Right hindlimb (tissue), 1 donor: ENCODE results near the gene GNG8.

Source experiments
- DNase-seq: peaks from one replicate; pipeline ENCODE4 v3.0.0-alpha.2; 2018

Gene GNG8

GRCh38 chr19:46616631-46617322 is 19.2 kb downstream of the GNG8 start:
- DNase-seq: peak; percentile 60

- DNase-seq: no peak
Observed at GRCh38 chr19:46615966-46616365, 20.0 kb downstream of the GNG8 start.

- DNase-seq: peak; percentile 86
Observed at GRCh38 chr19:46614114-46614722, 21.8 kb downstream of the GNG8 start.

GRCh38 chr19:46613525-46613924 is 22.5 kb downstream of the GNG8 start:
- DNase-seq: peak; percentile 18

- DNase-seq: peak; percentile 15
Observed at GRCh38 chr19:46611776-46612175, 24.2 kb downstream of the GNG8 start.

GRCh38 chr19:46610851-46611770 is 24.9 kb downstream of the GNG8 start:
- peak; percentile 15 for DNase-seq

GRCh38 chr19:46610413-46610775 is 25.6 kb downstream of the GNG8 start:
- no peak for DNase-seq

- peak; percentile 14 for DNase-seq
Observed at GRCh38 chr19:46609511-46610412, 26.2 kb downstream of the GNG8 start.

GRCh38 chr19:46608581-46609345 is 27.2 kb downstream of the GNG8 start:
- DNase-seq: no peak

- DNase-seq: peak; percentile 13
Observed at GRCh38 chr19:46608178-46608577, 27.8 kb downstream of the GNG8 start.

GRCh38 chr19:46607448-46607841 is 28.6 kb downstream of the GNG8 start:
- peak; percentile 17 for DNase-seq

GRCh38 chr19:46606681-46607447 is 29.1 kb downstream of the GNG8 start:
- no peak for DNase-seq

GRCh38 chr19:46606019-46606418 is 30.0 kb downstream of the GNG8 start:
- no peak for DNase-seq

GRCh38 chr19:46605356-46605821 is 30.6 kb downstream of the GNG8 start:
- no peak for DNase-seq

- DNase-seq: no peak
Observed at GRCh38 chr19:46604781-46605355, 31.1 kb downstream of the GNG8 start.

GRCh38 chr19:46603752-46604231 is 32.2 kb downstream of the GNG8 start:
- DNase-seq: no peak

- no peak for DNase-seq
Observed at GRCh38 chr19:46603195-46603637, 32.8 kb downstream of the GNG8 start.

GRCh38 chr19:46602392-46603194 is 33.4 kb downstream of the GNG8 start:
- DNase-seq: no peak
